Measurements from ENCODE around the gene BBOX1.

GRCh38 chr11:27174672-27175210 is 134.1 kb downstream of the BBOX1 start:
- no peak for TF ChIP-seq POLR2AphosphoS5 (IDR thresholded peaks at IDR 0.05; ENCODE audit: low read depth, low read length)
- no peak for TF ChIP-seq POLR2A (IDR thresholded peaks at IDR 0.05; ENCODE audit: low read depth, low read length)
- no peak for TF ChIP-seq PAX5 (IDR thresholded peaks at IDR 0.05; ENCODE audit: insufficient read depth, low read length, severe bottlenecking)
- no peak for TF ChIP-seq TAF1 (IDR thresholded peaks at IDR 0.05; ENCODE audit: low read depth, low read length)
- TF ChIP-seq SPI1 (IDR thresholded peaks at IDR 0.05; ENCODE audit: low read depth, low read length): no peak
